HUES6 (cell line): Measurements from ENCODE around the gene NFIA.

Experiments used
- H3K27ac ChIP-seq: 2 replicates; pipeline ENCODE4 v1.7.0; 2013; ENCODE audit warnings: low read depth, mild to moderate bottlenecking, low read length, inconsistent platforms
- H3K27me3 ChIP-seq: 2 replicates; pipeline ENCODE4 v1.6.1; 2013; ENCODE audit warnings: low read length; ENCODE audit not compliant: control insufficient read depth, insufficient read depth
- H3K36me3 ChIP-seq: 2 replicates; pipeline ENCODE4 v1.6.1; 2013; ENCODE audit warnings: low read length; ENCODE audit not compliant: control insufficient read depth, insufficient read depth
- H3K4me1 ChIP-seq: 2 replicates; pipeline ENCODE4 v1.6.1; 2013; ENCODE audit warnings: low read length; ENCODE audit not compliant: control insufficient read depth, insufficient read depth
- H3K4me3 ChIP-seq: 2 replicates; pipeline ENCODE4 v1.5.1; 2013; ENCODE audit warnings: low read depth, low read length
- H3K9ac ChIP-seq: one replicate; pipeline ENCODE4 v1.6.1; 2013; ENCODE audit warnings: mild to moderate bottlenecking, low read length
- H3K9me3 ChIP-seq: 2 replicates; pipeline ENCODE4 v1.6.1; 2013; ENCODE audit warnings: low read depth, low read length; ENCODE audit not compliant: control insufficient read depth, insufficient read depth

Gene NFIA

DNA sequence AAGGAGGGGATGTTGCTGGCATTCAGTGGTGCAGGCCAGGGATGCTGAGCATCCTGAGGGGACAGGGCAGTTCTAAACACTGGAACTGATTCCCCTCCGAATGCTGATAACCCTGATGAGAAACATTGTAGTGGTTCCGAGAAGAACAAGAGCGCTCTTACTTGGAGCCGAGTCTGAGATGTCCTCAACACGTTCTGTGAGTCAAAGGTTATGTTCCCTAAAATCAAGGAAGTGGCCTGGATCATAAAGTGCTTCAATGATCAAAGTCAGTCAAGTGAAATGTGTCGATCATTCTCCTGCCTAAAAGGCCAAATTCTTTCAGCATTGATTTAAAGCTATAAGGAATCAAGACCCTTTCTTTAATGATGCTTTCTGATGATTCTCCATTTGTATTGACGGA lies 234.1 kb downstream of the NFIA start:
- no peaks in the 10 kb centered on the region for H3K9me3 ChIP-seq
- no peaks in the 10 kb centered on the region for H3K36me3 ChIP-seq
- H3K27ac ChIP-seq, result no peak overlapping the region
- H3K4me1 ChIP-seq, result peaks cover 30% of the 10 kb centered on the region
- H3K9ac ChIP-seq, result no peak overlapping the region
- no peaks in the 10 kb centered on the region for H3K27me3 ChIP-seq
- no peak overlapping the region for H3K4me3 ChIP-seq

DNA sequence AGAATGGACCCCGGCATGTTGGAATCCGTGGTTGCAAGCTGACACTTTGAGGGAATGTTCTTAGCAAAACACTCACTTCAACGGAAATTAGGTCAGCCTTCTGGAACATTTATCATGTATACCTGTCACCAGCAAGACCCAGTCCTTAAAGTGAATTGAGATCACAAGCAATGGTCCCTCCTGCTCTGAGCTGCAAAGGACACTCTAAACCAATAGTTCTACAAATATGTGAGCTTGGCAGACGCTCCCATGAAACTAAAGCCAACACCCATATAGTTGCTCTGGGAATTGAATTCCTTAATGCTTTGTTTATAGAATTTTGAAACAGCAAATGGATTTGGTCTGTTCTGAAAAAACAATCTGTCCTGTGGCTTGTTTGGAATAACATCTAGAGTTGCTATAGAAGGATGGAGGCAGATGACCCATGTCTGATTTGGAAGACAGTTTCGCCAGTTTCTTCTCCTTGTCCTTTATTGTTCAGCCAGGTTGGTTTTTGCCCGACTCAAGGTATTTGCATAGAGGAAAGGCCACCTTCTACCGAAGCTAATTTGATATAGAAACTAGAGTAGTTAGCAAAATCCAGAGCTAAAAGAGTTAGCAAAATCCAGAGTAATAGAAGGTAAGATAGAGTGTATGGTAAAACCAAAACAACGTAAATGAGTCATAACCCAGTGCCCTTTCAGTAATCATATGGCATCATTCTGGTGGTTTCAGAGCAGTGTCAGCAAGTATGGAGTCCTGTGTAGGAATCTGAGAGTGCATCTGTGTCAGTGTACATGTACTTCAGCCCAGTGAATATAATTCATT lies 236.2 kb downstream of the NFIA start:
- Histone ChIP-seq H3K27ac (no peak overlapping the region), H3K27me3 (no peaks in the 10 kb centered on the region), H3K9me3 (0 out of 2 replicates have a peak, but pooled peaks cover 2% of the 10 kb centered on the region), H3K9ac (no peak overlapping the region), H3K36me3 (no peaks in the 10 kb centered on the region), H3K4me3 (no peak overlapping the region), H3K4me1 (peaks cover 30% of the 10 kb centered on the region)

DNA sequence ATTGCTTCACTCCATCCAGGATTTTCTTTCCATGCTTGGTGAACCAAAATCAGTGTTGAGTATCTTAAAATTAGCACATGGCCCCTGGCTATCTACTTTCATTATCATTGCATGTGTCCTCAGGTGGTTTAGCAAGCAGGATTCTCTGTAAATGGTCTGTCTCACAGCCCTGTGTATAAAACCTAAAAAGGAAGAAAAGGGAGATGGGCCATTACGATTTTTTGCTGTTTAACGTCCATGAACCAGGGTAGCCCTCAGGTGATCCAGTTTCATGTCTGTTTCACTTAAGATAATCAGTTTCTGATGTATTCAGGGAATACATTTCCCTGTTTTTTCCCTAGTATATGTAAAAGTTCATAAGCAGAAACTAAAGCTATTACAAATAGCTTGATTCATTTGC lies 238.2 kb downstream of the NFIA start:
- Histone ChIP-seq H3K4me1 (peaks cover 30% of the 10 kb centered on the region), H3K9ac (no peak overlapping the region), H3K27me3 (no peaks in the 10 kb centered on the region)

DNA sequence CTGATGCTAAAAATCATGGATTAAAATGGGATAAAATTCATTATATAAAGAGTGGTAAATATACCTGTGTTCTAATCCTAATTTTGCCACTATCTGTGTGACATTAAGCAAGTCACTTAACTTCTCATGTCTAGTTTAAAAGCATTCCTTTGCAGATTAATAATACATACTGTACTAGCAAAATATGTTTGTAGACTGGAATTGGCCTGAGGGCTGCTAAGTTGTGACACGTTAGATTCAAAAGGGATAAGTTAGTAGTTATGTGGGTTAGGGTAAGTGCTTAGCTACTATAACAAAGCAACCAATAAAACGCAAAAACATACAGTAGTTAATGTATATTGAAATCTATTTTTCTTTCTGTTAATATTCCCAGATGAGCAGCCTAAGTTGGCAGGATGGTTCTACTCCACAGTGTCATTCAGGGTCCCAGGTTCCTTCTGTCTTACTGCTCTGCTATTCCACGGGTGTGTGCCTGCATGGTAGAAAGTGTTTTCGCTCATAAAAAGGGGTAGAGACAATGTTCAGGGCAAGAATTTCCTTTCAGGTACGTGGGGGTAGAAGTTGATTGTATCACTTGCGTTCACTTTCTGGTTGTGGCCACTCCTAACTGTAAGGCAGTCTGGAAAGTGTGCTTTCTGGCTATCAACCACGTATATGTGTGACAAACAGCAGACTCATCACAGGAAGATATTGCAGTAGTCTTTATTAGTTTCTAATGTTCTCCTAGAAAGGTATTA lies 239.8 kb downstream of the NFIA start:
- Histone ChIP-seq H3K27ac (no peak overlapping the region), H3K9me3 (0 out of 2 replicates have a peak, but pooled peaks cover 2% of the 10 kb centered on the region), H3K9ac (no peak overlapping the region), H3K4me3 (no peak overlapping the region), H3K36me3 (no peaks in the 10 kb centered on the region), H3K27me3 (no peaks in the 10 kb centered on the region), H3K4me1 (peaks cover 30% of the 10 kb centered on the region)

More for the DNA sequence above, 238.2 kb downstream of the NFIA start:
- Histone ChIP-seq H3K27ac (no peak overlapping the region), H3K4me3 (no peak overlapping the region), H3K9me3 (0 out of 2 replicates have a peak, but pooled peaks cover 2% of the 10 kb centered on the region), H3K36me3 (no peaks in the 10 kb centered on the region)

DNA sequence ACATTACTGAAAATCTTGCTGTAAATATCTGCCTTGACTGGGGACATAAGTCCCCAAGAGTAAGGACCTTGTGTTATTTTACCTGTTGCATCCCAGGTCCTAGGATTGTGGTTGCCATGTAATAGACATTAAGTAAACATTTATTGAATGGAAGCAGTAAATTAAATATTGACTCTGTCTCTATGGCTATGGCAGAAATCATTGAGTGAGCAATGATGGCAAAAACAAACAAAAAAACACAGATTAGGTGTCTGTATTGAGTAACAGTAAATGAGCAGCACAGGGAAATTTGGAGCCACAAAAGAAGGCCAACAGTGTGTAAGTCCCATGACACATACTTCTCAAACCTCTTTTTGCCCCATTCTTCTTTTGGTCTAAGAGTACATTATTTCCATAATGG lies 240.4 kb downstream of the NFIA start:
- Histone ChIP-seq H3K27ac (no peak overlapping the region), H3K4me3 (no peak overlapping the region), H3K36me3 (no peaks in the 10 kb centered on the region), H3K9ac (no peak overlapping the region), H3K9me3 (0 out of 2 replicates have a peak, but pooled peaks cover 2% of the 10 kb centered on the region), H3K4me1 (peaks cover 30% of the 10 kb centered on the region), H3K27me3 (no peaks in the 10 kb centered on the region)

DNA sequence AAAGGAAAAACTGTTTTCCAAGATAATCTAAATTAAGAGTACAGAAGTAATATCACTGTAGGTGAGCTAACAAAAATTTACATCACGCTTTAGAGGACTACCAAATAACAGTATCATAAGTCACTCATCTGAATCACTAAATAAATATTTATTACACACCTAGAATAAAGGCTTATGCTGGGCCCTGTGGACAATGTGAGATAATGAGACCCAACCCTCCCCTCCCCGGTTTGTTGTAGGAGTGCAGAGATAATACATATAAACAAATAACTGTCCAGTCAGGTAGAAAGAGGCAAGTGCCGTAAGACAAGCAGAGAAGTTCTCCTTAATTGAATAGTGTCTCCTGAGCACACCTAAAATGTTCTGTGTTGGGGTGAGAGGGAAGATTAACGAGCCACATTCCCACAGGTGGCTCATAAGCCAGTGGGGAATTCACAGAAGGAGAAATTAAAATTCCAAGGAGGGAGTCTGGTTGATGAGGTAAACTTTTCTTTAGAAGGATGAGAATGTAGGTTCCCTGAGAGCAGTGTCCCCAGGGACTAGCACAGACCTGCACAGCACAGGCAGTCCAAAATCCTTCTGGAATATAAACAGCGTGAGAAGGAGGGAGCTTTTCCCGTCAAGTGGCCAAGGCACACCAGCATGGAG lies 241.4 kb downstream of the NFIA start:
- Histone ChIP-seq H3K9me3 (0 out of 2 replicates have a peak, but pooled peaks cover 2% of the 10 kb centered on the region), H3K4me1 (peaks cover 22% of the 10 kb centered on the region), H3K27me3 (no peaks in the 10 kb centered on the region), H3K36me3 (no peaks in the 10 kb centered on the region), H3K9ac (no peak overlapping the region), H3K27ac (no peak overlapping the region), H3K4me3 (no peak overlapping the region)

DNA sequence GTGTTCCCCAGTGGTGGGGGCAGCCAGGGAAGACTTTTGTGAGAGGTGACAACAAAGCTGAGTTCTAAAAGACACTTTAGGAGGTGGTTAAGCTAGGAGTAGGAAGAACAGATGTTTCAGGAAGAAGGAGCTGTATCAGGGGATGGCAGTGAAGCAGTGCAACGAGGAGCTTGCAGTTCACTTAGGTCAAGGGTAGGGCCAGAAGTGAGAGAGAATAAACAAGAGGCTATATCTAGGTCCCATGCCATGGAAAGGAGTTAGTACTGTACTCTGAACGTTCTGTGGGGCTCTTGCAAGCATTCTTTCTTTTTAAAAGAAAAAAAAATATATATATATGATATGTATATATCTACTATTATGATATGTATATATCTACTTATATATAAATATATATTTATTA lies 244.4 kb downstream of the NFIA start:
- H3K27ac ChIP-seq, result no peak overlapping the region
- no peak overlapping the region for H3K9ac ChIP-seq
- H3K4me1 ChIP-seq, result no peaks in the 10 kb centered on the region
- 0 out of 2 replicates have a peak, but pooled peaks cover 2% of the 10 kb centered on the region for H3K9me3 ChIP-seq
- no peaks in the 10 kb centered on the region for H3K27me3 ChIP-seq
- no peaks in the 10 kb centered on the region for H3K36me3 ChIP-seq
- no peak overlapping the region for H3K4me3 ChIP-seq

DNA sequence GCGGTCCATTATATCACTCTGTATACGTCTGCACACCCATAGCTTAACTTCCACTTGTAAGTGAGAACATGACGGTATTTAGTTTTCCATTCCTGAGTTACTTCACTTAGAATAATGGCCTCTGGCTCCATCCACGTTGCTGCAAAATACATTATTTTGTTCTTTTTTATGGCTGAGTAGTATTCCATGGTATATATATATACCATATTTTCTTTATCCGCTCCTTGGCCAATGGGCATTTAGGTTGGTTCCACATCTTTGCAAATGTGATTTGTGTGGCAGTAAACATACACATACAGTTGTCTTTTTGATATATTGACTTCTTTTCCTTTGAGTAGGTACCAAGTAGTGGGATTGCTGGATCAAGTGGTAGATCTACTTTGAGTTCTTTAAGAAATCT lies 245.1 kb downstream of the NFIA start:
- no peak overlapping the region for H3K4me3 ChIP-seq
- H3K4me1 ChIP-seq, result no peaks in the 10 kb centered on the region
- no peaks in the 10 kb centered on the region for H3K36me3 ChIP-seq
- H3K27ac ChIP-seq, result no peak overlapping the region
- H3K9ac ChIP-seq, result no peak overlapping the region
- 0 out of 2 replicates have a peak, but pooled peaks cover under 1% of the 10 kb centered on the region for H3K9me3 ChIP-seq
- H3K27me3 ChIP-seq, result no peaks in the 10 kb centered on the region

DNA sequence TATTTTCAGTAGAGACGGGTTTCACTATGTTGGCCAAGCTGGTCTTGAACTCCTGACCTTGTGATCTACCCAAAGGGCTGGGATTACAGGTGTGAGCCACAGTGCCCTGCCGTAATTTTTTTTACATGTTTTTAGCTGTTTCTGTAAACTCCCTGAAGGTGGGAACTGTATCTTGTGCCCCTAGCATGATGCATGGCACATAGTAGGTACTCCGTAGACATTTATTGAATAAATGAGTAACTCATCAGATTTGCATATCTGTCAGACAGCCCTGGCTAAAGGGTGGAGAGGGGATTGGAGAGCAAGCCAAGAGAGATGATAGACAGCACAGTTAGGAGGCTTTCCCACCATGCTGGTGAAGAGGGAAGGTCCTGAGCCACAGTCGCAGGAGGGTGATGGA lies 247.2 kb downstream of the NFIA start:
- H3K4me1 ChIP-seq, result no peaks in the 10 kb centered on the region
- no peak overlapping the region for H3K4me3 ChIP-seq
- no peaks in the 10 kb centered on the region for H3K9me3 ChIP-seq
- no peak overlapping the region for H3K27ac ChIP-seq
- H3K9ac ChIP-seq, result no peak overlapping the region
- H3K36me3 ChIP-seq, result no peaks in the 10 kb centered on the region
- no peaks in the 10 kb centered on the region for H3K27me3 ChIP-seq

DNA sequence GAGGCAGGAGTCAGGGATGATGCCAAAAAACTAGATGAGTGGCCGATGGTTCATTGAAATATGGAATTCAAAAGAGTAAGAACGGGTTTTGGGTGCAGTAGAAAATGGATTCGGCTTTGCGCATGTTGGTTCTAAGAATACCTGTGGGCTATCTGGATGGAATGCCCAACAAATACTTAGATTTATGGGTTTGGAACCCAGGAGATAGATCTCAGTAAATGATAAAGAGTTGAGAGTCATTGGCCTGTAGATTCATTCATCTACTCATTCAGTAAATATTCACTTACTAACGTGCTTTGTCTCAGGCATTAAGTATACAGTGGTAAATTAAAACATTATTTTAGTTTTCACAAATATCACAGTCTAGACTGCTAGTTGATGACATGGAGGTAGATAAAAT lies 247.7 kb downstream of the NFIA start:
- Histone ChIP-seq H3K4me3 (no peak overlapping the region), H3K4me1 (peaks cover 3% of the 10 kb centered on the region), H3K36me3 (no peaks in the 10 kb centered on the region), H3K27me3 (no peaks in the 10 kb centered on the region), H3K9me3 (no peaks in the 10 kb centered on the region), H3K27ac (no peak overlapping the region), H3K9ac (no peak overlapping the region)

DNA sequence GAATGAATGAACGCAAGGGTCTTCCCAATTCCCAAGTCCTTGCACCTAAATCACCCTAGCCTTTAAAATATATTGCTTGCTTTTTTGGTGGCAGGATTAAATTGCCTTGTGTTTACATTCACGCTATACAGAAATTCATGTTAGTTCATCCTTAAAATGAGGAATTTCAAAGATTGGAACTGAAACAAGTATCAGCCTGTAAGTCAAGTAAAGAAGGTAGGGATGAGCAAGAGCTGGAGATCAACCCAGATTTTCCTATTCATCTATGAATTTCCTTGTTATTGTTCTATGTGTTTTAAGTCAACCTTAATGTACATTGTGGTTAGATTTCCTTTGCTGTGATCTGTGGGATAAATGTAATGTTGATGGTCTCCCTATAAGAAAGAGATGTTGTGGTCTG lies 248.2 kb downstream of the NFIA start:
- no peaks in the 10 kb centered on the region for H3K27me3 ChIP-seq
- no peaks in the 10 kb centered on the region for H3K36me3 ChIP-seq
- peaks cover 6% of the 10 kb centered on the region for H3K4me1 ChIP-seq
- H3K9me3 ChIP-seq, result no peaks in the 10 kb centered on the region
- H3K27ac ChIP-seq, result no peak overlapping the region
- H3K4me3 ChIP-seq, result no peak overlapping the region
- H3K9ac ChIP-seq, result no peak overlapping the region
